ENCODE results near the gene FAM162B.
"Not testable (repeated sequence)": the region's sequence is repeated elsewhere in the genome, so short reads cannot be mapped to it uniquely, and the experiment has no call there.

The FAM162B gene

DNA sequence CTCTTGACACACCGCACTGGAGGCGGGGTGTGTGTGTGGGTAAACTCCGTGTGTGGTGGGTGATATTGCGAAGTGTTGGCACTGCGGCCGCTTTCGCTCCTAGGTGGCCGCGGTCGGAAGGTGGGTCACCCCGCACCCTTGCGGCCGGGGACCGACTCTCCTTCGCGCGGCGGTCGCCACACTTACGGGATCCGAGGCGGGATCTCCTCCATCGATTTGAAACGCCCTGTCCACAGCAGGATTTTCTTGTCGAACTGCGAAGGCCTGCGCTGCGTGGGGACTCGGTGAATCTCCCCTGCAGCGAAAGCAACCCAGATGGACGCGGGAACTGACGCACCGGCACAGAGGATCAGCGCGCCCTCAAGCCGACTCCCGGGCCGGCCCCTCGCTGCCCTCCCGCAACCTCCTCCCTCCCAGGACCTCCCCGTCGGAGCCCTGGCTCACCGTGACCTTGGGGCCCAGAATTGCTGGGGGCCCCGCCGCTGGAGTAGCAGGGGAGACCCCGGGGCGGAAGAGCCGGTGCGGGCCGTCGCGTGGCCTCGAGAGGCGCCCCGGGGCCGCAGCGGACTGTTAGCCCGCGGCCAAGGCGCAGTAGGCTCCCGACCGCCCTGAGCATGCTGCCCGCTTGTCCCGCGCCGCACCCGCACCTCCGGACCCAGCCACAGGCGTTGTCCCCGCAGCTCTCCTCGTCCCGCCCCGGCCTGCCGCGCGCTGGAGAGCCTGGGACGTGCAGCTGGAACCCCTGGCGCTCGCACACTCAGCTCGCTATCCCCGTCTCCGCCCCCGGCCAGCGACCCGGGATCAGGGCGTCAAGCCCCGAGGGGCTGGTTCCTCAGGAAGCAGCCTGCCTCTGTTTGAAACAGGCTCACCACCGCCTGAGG lies at the start of gene FAM162B:
TSS of gene FAM162B (minus strand) at position 759 of the 881 bp plus-strand sequence. CDS start at position 616, 143 bp downstream.
- DNase-seq (ENCODE audit: low spot score), result peak; percentile 54

GRCh38 chr6:116812051-116812650 lies 46.6 kb upstream of the FAM162B start:
- no peak for DNase-seq (ENCODE audit: low spot score)

DNA sequence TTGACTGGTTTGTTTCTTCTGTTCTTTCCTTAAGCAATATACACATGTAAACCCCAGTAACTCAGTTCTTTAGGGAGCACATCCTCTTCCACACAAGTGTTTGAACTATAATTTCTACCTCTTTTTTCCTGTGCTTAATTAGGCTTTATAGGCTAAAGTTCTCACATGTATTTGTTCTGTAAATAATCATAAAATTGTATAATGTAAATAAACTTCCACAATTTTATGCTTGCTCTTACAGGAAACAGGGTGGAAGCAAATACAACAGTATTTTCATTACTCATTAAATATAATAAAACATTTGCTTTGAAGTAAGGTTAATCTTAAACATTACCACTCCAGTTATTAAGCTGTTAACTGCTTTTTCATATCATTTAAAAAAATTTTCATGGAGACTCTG lies 36.5 kb upstream of the FAM162B start:
- DNase-seq (ENCODE audit: low spot score), result no peak

DNA sequence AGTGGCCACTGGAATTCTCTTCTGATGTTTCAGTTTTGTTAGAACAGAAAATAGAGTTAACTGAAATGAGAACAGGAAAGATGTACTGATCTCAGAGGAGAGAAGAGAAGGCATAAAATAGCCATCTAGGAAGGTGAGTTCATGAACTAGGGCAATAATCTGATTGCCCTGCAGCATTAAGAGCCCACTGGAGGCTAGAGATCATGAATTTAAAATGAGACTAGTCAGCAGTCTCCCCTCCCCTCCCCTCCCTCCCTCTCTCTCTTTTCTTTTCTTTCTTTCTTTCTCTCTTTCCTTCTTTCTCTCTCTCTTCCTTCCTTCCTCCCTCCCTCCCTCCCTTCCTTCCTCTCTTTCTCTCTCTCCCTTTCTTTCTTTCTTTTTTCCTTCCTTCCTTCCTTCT lies 34.4 kb upstream of the FAM162B start:
- DNase-seq (ENCODE audit: low spot score), result no peak

GRCh38 chr6:116797585-116797984 lies 32.1 kb upstream of the FAM162B start:
- no peak for DNase-seq (ENCODE audit: low spot score)

DNA sequence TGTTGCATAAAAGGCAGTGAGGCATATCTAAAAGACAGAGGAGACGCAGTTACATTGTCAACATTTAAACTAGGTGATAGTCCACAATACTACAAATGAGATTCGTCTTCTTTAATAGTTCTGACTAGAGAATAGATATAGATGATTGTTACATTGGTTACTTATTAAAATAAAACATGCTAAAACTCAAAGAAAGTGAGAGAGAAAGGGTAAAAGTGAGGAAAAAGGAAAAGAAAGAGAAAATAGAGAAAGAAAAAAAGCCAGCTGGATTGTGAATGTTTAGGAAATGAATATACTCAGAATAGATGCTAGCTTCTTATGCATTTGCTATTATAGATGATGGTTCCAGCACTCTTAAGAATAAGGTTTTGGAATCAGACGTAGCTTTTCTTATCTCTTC lies 27.7 kb upstream of the FAM162B start:
- DNase-seq (ENCODE audit: low spot score), result no peak

- DNase-seq (ENCODE audit: low spot score), result no peak
Measured at GRCh38 chr6:116783852-116784251, 18.3 kb upstream of the FAM162B start.

DNA sequence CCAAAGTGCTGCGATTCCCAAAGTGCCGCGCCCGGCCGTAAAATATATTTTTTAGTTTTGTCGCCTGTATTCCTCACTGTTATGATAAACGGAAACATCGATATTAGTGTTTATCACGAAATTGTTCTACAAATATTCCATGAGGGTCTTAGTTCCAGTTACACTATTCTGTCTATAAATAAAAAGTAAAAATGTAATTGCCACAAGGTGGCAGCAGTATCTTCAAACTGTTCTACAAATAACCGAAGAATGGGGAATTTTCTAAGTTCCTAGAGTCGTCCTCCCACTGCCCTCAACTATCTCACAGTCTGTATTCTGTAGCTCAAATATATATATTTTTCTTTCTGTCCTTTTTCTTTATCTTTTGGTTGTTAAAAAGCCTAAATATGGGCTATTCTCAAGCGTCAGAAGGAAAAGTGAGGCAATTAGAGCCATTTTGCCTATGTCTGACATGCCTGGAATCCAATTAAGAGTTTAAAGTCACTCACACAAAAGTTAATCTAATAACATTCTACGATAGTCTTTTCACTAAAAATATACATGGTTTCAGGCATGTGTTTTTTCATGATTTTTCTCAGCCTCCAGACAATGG lies 14.2 kb upstream of the FAM162B start:
- no peak for DNase-seq (ENCODE audit: low spot score)

DNA sequence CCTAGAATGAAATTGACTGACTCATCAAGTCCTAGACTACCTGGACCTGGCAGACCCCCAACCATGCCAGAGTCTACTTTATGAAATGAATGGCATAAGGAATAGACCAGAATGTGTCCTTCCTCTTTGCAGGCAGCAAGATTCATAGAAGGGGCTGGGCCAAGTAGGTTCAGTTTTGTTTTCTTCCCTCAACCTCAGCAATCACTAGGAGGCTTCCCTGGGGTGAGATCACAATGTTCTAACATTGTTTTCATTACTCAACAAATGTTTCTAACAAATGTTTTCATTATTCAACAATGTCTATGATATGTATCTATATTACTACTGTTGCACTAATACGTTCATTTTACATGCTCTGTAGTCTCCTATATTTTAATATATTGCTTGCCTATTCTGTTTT lies 8.4 kb upstream of the FAM162B start:
- no peak for DNase-seq (ENCODE audit: low spot score)

DNA sequence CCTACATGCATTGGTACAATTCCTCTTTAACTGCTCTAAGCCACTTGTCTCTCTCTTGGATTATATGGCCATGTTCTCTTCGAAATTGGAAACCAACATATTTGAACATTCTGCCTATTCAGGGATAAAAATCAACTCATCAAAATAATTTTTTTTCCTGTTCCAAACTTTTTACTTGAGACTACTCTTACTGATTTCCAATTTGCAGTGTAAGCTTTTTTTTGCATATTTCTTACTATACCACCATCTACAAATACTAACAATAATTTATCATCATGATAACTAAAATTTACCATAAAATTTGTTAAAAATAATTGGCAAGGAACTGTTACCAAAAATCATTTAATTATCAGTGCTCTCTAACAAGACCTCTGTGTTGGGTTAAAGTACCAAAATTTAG lies 6.9 kb upstream of the FAM162B start:
- no peak for DNase-seq (ENCODE audit: low spot score)

GRCh38 chr6:116767715-116768114 lies 2.2 kb upstream of the FAM162B start:
- DNase-seq (ENCODE audit: low spot score), result no peak

GRCh38 chr6:116766506-116767176 lies 1.1 kb upstream of the FAM162B start:
- no peak for DNase-seq (ENCODE audit: low spot score)

GRCh38 chr6:116764629-116764960 lies 924 bp downstream of the FAM162B start:
- DNase-seq (ENCODE audit: low spot score), result peak; percentile 42

- peak; percentile 23 for DNase-seq (ENCODE audit: low spot score)
Measured at GRCh38 chr6:116763906-116764628, 1.5 kb downstream of the FAM162B start.

GRCh38 chr6:116763048-116763447 lies 2.5 kb downstream of the FAM162B start:
- DNase-seq (ENCODE audit: low spot score), result no peak

DNA sequence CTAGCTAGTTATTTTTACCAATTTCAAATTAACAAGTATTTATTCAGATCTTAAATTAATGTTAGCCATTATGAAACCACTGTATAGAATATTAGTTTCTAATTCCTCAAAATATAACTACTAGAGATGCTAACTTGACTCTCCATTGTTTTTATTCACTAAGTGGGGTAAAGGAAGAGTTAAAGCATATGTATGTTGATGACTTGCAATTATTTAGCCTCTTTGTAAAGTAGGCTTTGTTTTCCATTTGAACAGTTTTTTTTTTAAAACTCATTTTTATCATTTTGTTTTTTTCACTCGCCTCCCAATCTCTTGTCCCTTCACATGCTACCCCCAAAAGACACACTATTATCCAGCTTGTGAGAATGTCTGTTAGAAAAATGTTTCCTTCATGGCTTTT lies 3.3 kb downstream of the FAM162B start:
- DNase-seq (ENCODE audit: low spot score), result no peak

- DNase-seq (ENCODE audit: low spot score), result no peak
Measured at GRCh38 chr6:116761779-116762178, 3.7 kb downstream of the FAM162B start.

GRCh38 chr6:116745176-116745575 lies 20.3 kb downstream of the FAM162B start:
- DNase-seq (ENCODE audit: low spot score), result no peak

DNA sequence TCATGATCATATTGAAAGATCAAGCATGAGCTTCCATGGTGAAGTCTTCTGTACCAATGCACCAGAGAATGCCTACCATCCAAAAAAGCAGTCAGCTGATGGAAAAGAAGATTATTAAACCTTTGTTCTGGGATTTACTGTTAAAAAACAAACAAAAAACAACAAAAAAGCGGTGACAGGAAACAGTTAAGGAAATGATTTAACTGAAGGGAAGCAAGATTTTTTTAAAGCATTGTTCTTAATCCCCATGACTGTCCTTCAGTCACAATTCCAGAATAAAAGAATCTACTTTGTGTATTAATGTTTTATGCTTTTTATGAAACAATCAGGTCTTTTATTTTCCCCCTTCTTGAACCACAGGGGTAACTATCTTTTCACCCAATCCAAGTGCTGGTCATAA lies 23.9 kb downstream of the FAM162B start:
- DNase-seq (ENCODE audit: low spot score), result no peak

DNA sequence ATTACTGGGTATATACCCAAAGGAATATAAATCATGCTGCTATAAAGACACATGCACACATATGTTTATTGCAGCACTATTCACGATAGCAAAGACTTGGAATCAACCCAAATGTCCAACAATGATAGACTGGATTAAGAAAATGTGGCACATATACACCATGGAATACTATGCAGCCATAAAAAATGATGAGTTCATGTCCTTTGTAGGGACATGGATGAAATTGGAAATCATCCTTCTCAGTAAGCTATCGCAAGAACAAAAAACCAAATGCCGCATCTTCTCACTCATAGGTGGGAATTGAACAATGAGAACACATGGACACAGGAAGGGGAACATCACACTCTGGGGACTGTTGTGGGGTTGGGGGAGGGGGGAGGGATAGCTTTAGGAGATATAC lies 25.0 kb downstream of the FAM162B start:
- DNase-seq (ENCODE audit: low spot score), result not testable (repeated sequence)

DNA sequence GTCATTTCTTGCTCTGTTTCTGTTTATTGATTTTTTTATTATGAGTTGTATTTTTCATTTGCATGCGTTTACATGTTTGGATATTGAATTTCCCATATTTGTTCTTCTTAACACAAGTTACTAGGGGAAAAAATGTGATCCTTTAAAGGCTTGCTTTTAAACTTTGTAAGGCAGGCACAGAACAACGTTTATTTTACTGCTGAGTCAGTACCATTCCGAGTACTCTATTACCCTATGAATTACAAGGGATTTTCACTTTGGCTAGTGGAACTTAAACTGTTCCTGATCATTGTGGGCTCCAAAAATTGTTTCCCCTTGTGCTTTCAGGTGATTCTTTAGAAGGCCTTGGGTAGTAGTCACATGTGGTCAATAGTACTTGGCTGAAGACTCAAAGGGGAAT lies 28.5 kb downstream of the FAM162B start:
- DNase-seq (ENCODE audit: low spot score), result no peak

- no peak for DNase-seq (ENCODE audit: low spot score)
Measured at GRCh38 chr6:116730513-116730912, 35.0 kb downstream of the FAM162B start.

Measured in hepatic stellate cell (primary cell).